H1 (cell line): ENCODE measurements around the gene FBXO5. TPM values are rescaled to one million over a fixed set of nuclear protein-coding genes. Genes with fewer than 3 reads are reported as not detected.
A peak's percentile ranks its signal among the peaks of the same experiment; 100 is the strongest.

Source experiments
- CHD7 ChIP-seq: fragments of 300-600 bp; sonication (generic); IDR thresholded peaks from 2 replicates; pipeline ENCODE4 v1.7.1; 2012; ENCODE audit warnings: low read length, moderate library complexity, mild to moderate bottlenecking, inconsistent platforms; ENCODE audit not compliant: insufficient replicate concordance
- CTCF ChIP-seq, 3 experiments: IDR thresholded peaks; 1 replicate in 2 of 3; 2 replicates in 1 of 3; pipeline versions ENCODE4 v1.5.1 to v1.6.1; 2011; ENCODE audit warnings: low read length in 3 of 3, mild to moderate bottlenecking in 3 of 3, inconsistent platforms in 2 of 3, low read depth in 1 of 3, moderate library complexity in 1 of 3; ENCODE audit not compliant: insufficient read depth in 1 of 3; ENCODE audit errors: control extremely low read depth in 1 of 3
- HDAC2 ChIP-seq, 2 experiments: fragments of 300-600 bp in 1 of 2; sonication (generic) in 1 of 2; IDR thresholded peaks; 2 replicates each; pipeline ENCODE4 v1.6.1; 2011 to 2012; ENCODE audit warnings: low read depth in 2 of 2, low read length in 2 of 2, mild to moderate bottlenecking in 2 of 2, moderate library complexity in 2 of 2, borderline replicate concordance in 1 of 2, inconsistent platforms in 1 of 2
- RAD21 ChIP-seq, 2 experiments: IDR thresholded peaks in 1 of 2; conservative IDR thresholded peaks in 1 of 2; 2 replicates each; pipeline ENCODE4 v1.6.1; 2011; ENCODE audit warnings: low read depth in 2 of 2, low read length in 2 of 2, improper control_type of control experiment in 1 of 2, inconsistent platforms in 1 of 2, mild to moderate bottlenecking in 1 of 2, moderate library complexity in 1 of 2
- SUZ12 ChIP-seq: fragments of 200-600 bp; sonication (generic); IDR thresholded peaks from 2 replicates; pipeline ENCODE4 v1.6.1; 2012; ENCODE audit warnings: mild to moderate bottlenecking, inconsistent platforms, low read length, moderate library complexity, mixed read lengths
- TEAD4 ChIP-seq: IDR thresholded peaks from 2 replicates; pipeline ENCODE4 v1.6.1; 2012; ENCODE audit warnings: low read depth, low read length, inconsistent platforms, mixed read lengths
- polyA plus RNA-seq, 7 experiments: library from polyadenylated mRNA; depleted of rRNA in 3 of 7; stranded (reverse) in 5 of 7; unstranded in 2 of 7; fragments of >200 nt in 5 of 7; fragments of 200-250 nt in 2 of 7; gene quantifications; 1 replicate in 5 of 7; 2 replicates in 1 of 7; 4 replicates in 1 of 7; pipeline versions ENCODE4 v1.2.1 to v1.2.3, GENCODE V29; 2011 to 2013; ENCODE audit warnings: missing spikeins in 2 of 7, mixed read lengths in 2 of 7
- total RNA-seq: library from RNA; stranded (reverse); fragmentation: NEBNext Ultra II Directional; extraction: Animal tissue kit (Norgen Biotek cat#: 25700); gene quantifications from 2 replicates; pipeline ENCODE4 v1.2.1, GENCODE V29; 2021

FBXO5 gene
- total and polyA plus RNA-seq, 2 of the 8 experiments (the other 6 are each of a cell fraction or from before 2014, with no cell fraction given): 13.7 to 55.1 TPM

GRCh38 chr6:153023977-153024708 lies 41.3 kb upstream of the FBXO5 start (continued):
- TF ChIP-seq CHD7 (no peak), SUZ12 (no peak), CTCF (IDR thresholded peaks at IDR 0.05; ENCODE audit: control extremely low read depth in 1 of 3, insufficient read depth in 1 of 3, low read depth in 1 of 3, low read length in 3 of 3) (peak in 2 of 3 experiments; percentile 54 to 87; a peak in 3 of 4 replicates), RAD21 (IDR thresholded peaks at IDR 0.05 in 1 of 2, conservative IDR thresholded peaks at IDR 0.05 in 1 of 2; ENCODE audit: low read depth in 2 of 2, low read length in 2 of 2) (peak; percentile 58 to 75), HDAC2 (IDR thresholded peaks at IDR 0.05; ENCODE audit: borderline replicate concordance in 1 of 2, low read depth in 2 of 2, low read length in 2 of 2) (no peak), TEAD4 (peak; percentile 33; the same call in 1 of the 2 replicates)
